Trophoblast cell (in vitro differentiated cells and primary cell): Measurements from ENCODE around the gene CACNA2D3.
A peak's percentile ranks its signal among the peaks of the same experiment; 100 is the strongest.

Source experiments
- DNase-seq, 2 donors: peaks; one replicate each; pipeline ENCODE4 v3.0.0-alpha.2; 2016
- H2AFZ ChIP-seq: 2 replicates; pipeline ENCODE4 v1.6.1; 2013; ENCODE audit warnings: low read length, moderate library complexity, mild to moderate bottlenecking; ENCODE audit not compliant: insufficient read depth, poor library complexity
- H2AK5ac ChIP-seq: 2 replicates; pipeline ENCODE4 v1.6.1; 2013; ENCODE audit warnings: mild to moderate bottlenecking, low read length
- H2BK120ac ChIP-seq: 2 replicates; pipeline ENCODE4 v1.6.1; 2013; ENCODE audit warnings: low read length, mild to moderate bottlenecking, moderate library complexity; ENCODE audit not compliant: insufficient read depth, poor library complexity
- H2BK12ac ChIP-seq: 2 replicates; pipeline ENCODE4 v1.6.1; 2013; ENCODE audit warnings: mild to moderate bottlenecking, low read length, moderate library complexity
- H2BK5ac ChIP-seq: 2 replicates; pipeline ENCODE4 v1.6.1; 2013; ENCODE audit warnings: low read length, low read depth, moderate library complexity, mild to moderate bottlenecking; ENCODE audit not compliant: poor library complexity
- H3K14ac ChIP-seq: 2 replicates; pipeline ENCODE4 v1.6.1; 2013; ENCODE audit warnings: mild to moderate bottlenecking, low read length
- H3K18ac ChIP-seq: 2 replicates; pipeline ENCODE4 v1.6.1; 2013; ENCODE audit warnings: mild to moderate bottlenecking, low read length
- H3K23ac ChIP-seq: 2 replicates; pipeline ENCODE4 v1.6.1; 2013; ENCODE audit warnings: low read length
- H3K27ac ChIP-seq: 2 replicates; pipeline ENCODE4 v1.5.1; 2013; ENCODE audit warnings: low read depth, mild to moderate bottlenecking, inconsistent platforms, low read length, moderate library complexity
- H3K27me3 ChIP-seq: 2 replicates; pipeline ENCODE4 v1.6.1; 2013; ENCODE audit warnings: inconsistent platforms, mild to moderate bottlenecking, low read length, moderate library complexity; ENCODE audit not compliant: insufficient read depth
- H3K36me3 ChIP-seq, 2 experiments: 1 replicate in 1 of 2; 2 replicates in 1 of 2; pipeline ENCODE4 v1.6.1; 2013; ENCODE audit warnings: low read length in 2 of 2, mild to moderate bottlenecking in 2 of 2, moderate library complexity in 1 of 2; ENCODE audit not compliant: insufficient read depth in 2 of 2, control insufficient read depth in 1 of 2
- H3K4ac ChIP-seq: 2 replicates; pipeline ENCODE4 v1.6.1; 2013; ENCODE audit warnings: low read depth, mild to moderate bottlenecking, low read length, moderate library complexity
- H3K4me1 ChIP-seq, 2 experiments: 1 replicate in 1 of 2; 2 replicates in 1 of 2; pipeline ENCODE4 v1.6.1; 2013; ENCODE audit warnings: low read length in 2 of 2, mild to moderate bottlenecking in 2 of 2, moderate library complexity in 1 of 2; ENCODE audit not compliant: insufficient read depth in 2 of 2, control insufficient read depth in 1 of 2
- H3K4me2 ChIP-seq: 2 replicates; pipeline ENCODE4 v1.6.1; 2013; ENCODE audit warnings: inconsistent platforms, mild to moderate bottlenecking, low read length, moderate library complexity
- H3K4me3 ChIP-seq: 2 replicates; pipeline ENCODE4 v1.5.1; 2013; ENCODE audit warnings: mild to moderate bottlenecking, low read depth, low read length, inconsistent platforms
- H3K79me1 ChIP-seq: one replicate; pipeline ENCODE4 v1.6.1; 2013; ENCODE audit warnings: low read length
- H3K79me2 ChIP-seq: 2 replicates; pipeline ENCODE4 v1.6.1; 2013; ENCODE audit warnings: low read length, mild to moderate bottlenecking; ENCODE audit not compliant: control insufficient read depth, insufficient read depth, poor library complexity
- H3K9ac ChIP-seq: 2 replicates; pipeline ENCODE4 v1.6.1; 2013; ENCODE audit warnings: mild to moderate bottlenecking, low read length
- H3K9me3 ChIP-seq: 2 replicates; pipeline ENCODE4 v1.6.1; 2013; ENCODE audit warnings: low read depth, mild to moderate bottlenecking, control low read depth, inconsistent platforms, low read length; ENCODE audit not compliant: insufficient read depth
- H4K12ac ChIP-seq: 2 replicates; pipeline ENCODE4 v1.6.1; 2013; ENCODE audit warnings: low read depth, mild to moderate bottlenecking, low read length, moderate library complexity
- H4K8ac ChIP-seq: 2 replicates; pipeline ENCODE4 v1.6.1; 2013; ENCODE audit warnings: low read depth, mild to moderate bottlenecking, low read length, moderate library complexity
- H4K91ac ChIP-seq: one replicate; pipeline ENCODE4 v1.6.1; 2013; ENCODE audit warnings: low read depth, mild to moderate bottlenecking, low read length, moderate library complexity
- WGBS: extraction: QIAGEN DNeasy Blood & Tissue Kit; methylation state at CpG from one replicate; pipeline ENCODE4 v1.1.7; 2013; ENCODE audit warnings: missing lambda C conversion rate; ENCODE audit not compliant: insufficient read length, insufficient coverage; ENCODE audit errors: extremely low coverage; 5-methylcytosine and 5-hydroxymethylcytosine counted together

The CACNA2D3 gene

GRCh38 chr3:55060896-55061719, 938.8 kb downstream of the CACNA2D3 start:
- H3K27me3 ChIP-seq: no peaks in the 10 kb centered on the region
- DNase-seq: peak; percentile 43 to 56
- peak overlapping the region; percentile 29 for H3K27ac ChIP-seq
- H3K79me2 ChIP-seq: peaks cover 2% of the 10 kb centered on the region
- peak overlapping the region; percentile 58 for H2BK5ac ChIP-seq
- no peaks in the 10 kb centered on the region for H3K9me3 ChIP-seq
- H3K23ac ChIP-seq: no peak overlapping the region
- peak overlapping the region; percentile 63 for H4K12ac ChIP-seq
- H3K18ac ChIP-seq: no peak overlapping the region
- H4K8ac ChIP-seq: no peak overlapping the region
- H3K14ac ChIP-seq: no peak overlapping the region
- no peak overlapping the region for H3K9ac ChIP-seq
- peak overlapping the region; percentile 47 for H4K91ac ChIP-seq
- H3K36me3 ChIP-seq: no peaks in the 10 kb centered on the region
- peaks cover 9 to 16% of the 10 kb centered on the region in 2 experiments for H3K4me1 ChIP-seq
- no peak overlapping the region for H2BK120ac ChIP-seq
- H2AK5ac ChIP-seq: no peak overlapping the region
- WGBS: no CpG with 5 or more reads among the region's 5 CpGs
- peak overlapping the region; percentile 90 for H2BK12ac ChIP-seq
- H3K79me1 ChIP-seq: peaks cover 22% of the 10 kb centered on the region
- no peak overlapping the region for H2AFZ ChIP-seq
- no peak overlapping the region for H3K4me3 ChIP-seq
- H3K4me2 ChIP-seq: no peak overlapping the region
- H3K4ac ChIP-seq: peak overlapping the region; percentile 35

GRCh38 chr3:55061720-55062034, 939.3 kb downstream of the CACNA2D3 start:
- Histone ChIP-seq H4K91ac (no peak overlapping the region), H3K36me3 (no peaks in the 10 kb centered on the region), H3K27ac (peak overlapping the region; percentile 29), H3K23ac (no peak overlapping the region), H2BK12ac (no peak overlapping the region), H4K12ac (no peak overlapping the region), H3K27me3 (no peaks in the 10 kb centered on the region), H4K8ac (no peak overlapping the region), H2AFZ (no peak overlapping the region), H3K9me3 (no peaks in the 10 kb centered on the region), H2BK120ac (no peak overlapping the region), H3K4ac (no peak overlapping the region), H3K4me2 (no peak overlapping the region), H3K18ac (no peak overlapping the region), H3K14ac (no peak overlapping the region), H3K4me1 (peaks cover 11 to 18% of the 10 kb centered on the region in 2 experiments), H2AK5ac (no peak overlapping the region), H3K9ac (no peak overlapping the region), H2BK5ac (no peak overlapping the region), H3K79me1 (peaks cover 25% of the 10 kb centered on the region), H3K4me3 (no peak overlapping the region), H3K79me2 (peaks cover 2% of the 10 kb centered on the region)
- DNase-seq: peak; percentile 58 to 66
- no CpG with 5 or more reads among the region's 2 CpGs for WGBS

GRCh38 chr3:55064164-55064563, 941.8 kb downstream of the CACNA2D3 start:
- Histone ChIP-seq H4K91ac (peak overlapping the region; percentile 80), H3K27ac (no peak overlapping the region), H3K79me2 (peaks cover 2% of the 10 kb centered on the region), H3K9me3 (no peaks in the 10 kb centered on the region), H2BK120ac (peak overlapping the region; percentile 66), H4K8ac (peak overlapping the region; percentile 5), H3K23ac (no peak overlapping the region), H3K36me3 (no peaks in the 10 kb centered on the region), H2BK12ac (peak overlapping the region; percentile 85), H3K4me1 (peaks cover 11 to 21% of the 10 kb centered on the region in 2 experiments), H3K4me3 (no peak overlapping the region), H2AFZ (no peak overlapping the region), H3K9ac (no peak overlapping the region), H3K4ac (peak overlapping the region; percentile 2), H3K14ac (peak overlapping the region; percentile 32), H4K12ac (no peak overlapping the region), H2BK5ac (peak overlapping the region; percentile 5), H3K18ac (peak overlapping the region; percentile 60), H3K79me1 (peaks cover 31% of the 10 kb centered on the region), H3K27me3 (no peaks in the 10 kb centered on the region), H2AK5ac (peak overlapping the region; percentile 33), H3K4me2 (no peak overlapping the region)
- DNase-seq: no peak
- no CpG with 5 or more reads among the region's 2 CpGs for WGBS

- Histone ChIP-seq H4K8ac (no peak overlapping the region), H3K27ac (peak overlapping the region; percentile 98), H4K12ac (no peak overlapping the region), H3K9ac (no peak overlapping the region), H4K91ac (peak overlapping the region; percentile 37), H3K4ac (no peak overlapping the region), H2BK5ac (peak overlapping the region; percentile 49), H2AK5ac (no peak overlapping the region), H2BK12ac (no peak overlapping the region), H3K4me3 (no peak overlapping the region), H3K4me1 (peaks cover 11 to 21% of the 10 kb centered on the region in 2 experiments), H3K4me2 (peak overlapping the region; percentile 7), H3K18ac (no peak overlapping the region), H3K14ac (no peak overlapping the region), H3K9me3 (no peaks in the 10 kb centered on the region), H3K23ac (no peak overlapping the region), H3K27me3 (no peaks in the 10 kb centered on the region), H3K79me2 (peaks cover 2% of the 10 kb centered on the region), H3K36me3 (no peaks in the 10 kb centered on the region), H3K79me1 (peaks cover 31% of the 10 kb centered on the region), H2BK120ac (peak overlapping the region; percentile 5), H2AFZ (no peak overlapping the region)
- WGBS: no CpG with 5 or more reads among the region's 4 CpGs
- peak; percentile 20 to 40 for DNase-seq
Measured at GRCh38 chr3:55065331-55065730, 943.0 kb downstream of the CACNA2D3 start.
